ENCODE measurements around the gene ZNF774.
"Not testable (repeated sequence)": the region's sequence is repeated elsewhere in the genome, so short reads cannot be mapped to it uniquely, and the experiment has no call there.

GRCh38 chr15:90347431-90348065 lies 4.5 kb upstream of the ZNF774 start:
- TF ChIP-seq CTCF, POLR2A (IDR thresholded peaks at IDR 0.05): not testable (repeated sequence)

Data from uterus (tissue), 2 donors.